ENCODE data around the gene CBFA2T2. TPM values are rescaled to one million over a fixed set of nuclear protein-coding genes. Genes with fewer than 3 reads are reported as not detected.
A peak's percentile ranks its signal among the peaks of the same experiment; 100 is the strongest.
"Not testable (repeated sequence)": the region's sequence is repeated elsewhere in the genome, so short reads cannot be mapped to it uniquely, and the experiment has no call there.

Gene CBFA2T2
- total RNA-seq, 3 donors from 2014 or later (not counting 1 experiment from before 2014, with no cell fraction given): 16.5 to 27.5 (median 18.5) TPM

DNA sequence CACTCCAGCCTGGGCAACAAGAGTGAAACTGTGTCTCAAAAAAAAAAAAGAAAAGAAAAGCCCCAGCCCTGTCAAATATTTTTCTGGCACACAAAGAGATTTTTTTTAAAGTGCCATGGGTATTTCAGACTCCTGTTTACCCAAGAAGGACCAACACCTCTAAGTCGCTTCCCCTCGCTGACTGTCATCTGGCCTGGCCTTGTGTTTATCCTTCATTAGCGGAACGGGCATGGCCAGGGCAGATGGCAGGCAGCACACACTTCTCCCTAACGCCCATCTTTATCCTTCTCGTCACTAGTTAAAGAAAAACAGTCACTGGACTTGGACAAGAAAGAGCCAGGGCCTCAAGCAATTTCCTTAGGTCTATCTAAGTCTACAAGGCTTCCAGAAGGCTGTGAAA, 7.3 kb upstream of the CBFA2T2 start:
- H3K27ac ChIP-seq (ENCODE audit: low read length): no peak overlapping the region
- H3K9me3 ChIP-seq (ENCODE audit: control insufficient read depth, insufficient read depth, low read length): no peaks in the 10 kb centered on the region
- no peaks in the 10 kb centered on the region for H3K36me3 Mint-ChIP-seq
- H3K27me3 ChIP-seq (ENCODE audit: control insufficient read depth, insufficient read depth, low read length): no peaks in the 10 kb centered on the region
- DNase-seq (no peak), ATAC-seq (no peak)
- 92% methylated on average over 6 of the region's 6 CpGs for WGBS (ENCODE audit: insufficient coverage)
- H3K4me3 ChIP-seq (ENCODE audit: low read length): no peak overlapping the region
- no peak overlapping the region for H3K27ac Mint-ChIP-seq
- TF ChIP-seq, protein P1, sequence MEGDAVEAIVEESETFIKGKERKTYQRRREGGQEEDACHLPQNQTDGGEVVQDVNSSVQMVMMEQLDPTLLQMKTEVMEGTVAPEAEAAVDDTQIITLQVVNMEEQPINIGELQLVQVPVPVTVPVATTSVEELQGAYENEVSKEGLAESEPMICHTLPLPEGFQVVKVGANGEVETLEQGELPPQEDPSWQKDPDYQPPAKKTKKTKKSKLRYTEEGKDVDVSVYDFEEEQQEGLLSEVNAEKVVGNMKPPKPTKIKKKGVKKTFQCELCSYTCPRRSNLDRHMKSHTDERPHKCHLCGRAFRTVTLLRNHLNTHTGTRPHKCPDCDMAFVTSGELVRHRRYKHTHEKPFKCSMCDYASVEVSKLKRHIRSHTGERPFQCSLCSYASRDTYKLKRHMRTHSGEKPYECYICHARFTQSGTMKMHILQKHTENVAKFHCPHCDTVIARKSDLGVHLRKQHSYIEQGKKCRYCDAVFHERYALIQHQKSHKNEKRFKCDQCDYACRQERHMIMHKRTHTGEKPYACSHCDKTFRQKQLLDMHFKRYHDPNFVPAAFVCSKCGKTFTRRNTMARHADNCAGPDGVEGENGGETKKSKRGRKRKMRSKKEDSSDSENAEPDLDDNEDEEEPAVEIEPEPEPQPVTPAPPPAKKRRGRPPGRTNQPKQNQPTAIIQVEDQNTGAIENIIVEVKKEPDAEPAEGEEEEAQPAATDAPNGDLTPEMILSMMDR (IDR thresholded peaks at IDR 0.05): no peak
- intact Hi-C loops (cut with micrococcal nuclease): no loop called here
- H3K36me3 ChIP-seq (ENCODE audit: control insufficient read depth, insufficient read depth, low read length): no peaks in the 10 kb centered on the region
- no peak overlapping the region for H3K4me3 Mint-ChIP-seq
- no peaks in the 10 kb centered on the region for H3K9me3 Mint-ChIP-seq
- no peaks in the 10 kb centered on the region for H3K4me1 ChIP-seq (ENCODE audit: control insufficient read depth, insufficient read depth, low read length)
- peaks cover 0 to 2% of the 10 kb centered on the region in 2 donors for H3K27me3 Mint-ChIP-seq (ENCODE audit: low read depth in 2 of 2)
- no peaks in the 10 kb centered on the region for H3K4me1 Mint-ChIP-seq

DNA sequence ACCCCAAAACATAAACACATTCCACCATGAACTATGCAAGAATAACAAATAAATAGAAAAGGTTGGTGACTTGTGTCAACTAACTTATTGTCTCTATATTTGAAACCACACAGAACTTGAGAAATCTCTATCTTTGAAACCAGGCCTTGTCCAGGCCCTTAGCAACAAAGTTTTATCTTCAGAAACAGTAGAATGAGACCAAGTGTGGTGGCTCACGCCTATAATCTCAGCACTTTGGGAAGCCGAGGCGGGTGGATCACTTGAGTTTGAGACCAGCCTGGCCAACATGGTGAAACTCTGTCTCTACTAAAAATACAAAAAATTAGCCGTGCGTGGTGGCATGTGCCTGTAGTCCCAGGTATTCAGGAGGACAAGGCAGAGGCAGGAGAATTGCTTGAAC, 6.7 kb upstream of the CBFA2T2 start:
- H3K4me1 ChIP-seq (ENCODE audit: control insufficient read depth, insufficient read depth, low read length); intact Hi-C loops (cut with micrococcal nuclease); H3K27me3 Mint-ChIP-seq (ENCODE audit: low read depth in 2 of 2); H3K36me3 ChIP-seq (ENCODE audit: control insufficient read depth, insufficient read depth, low read length); H3K4me3 Mint-ChIP-seq; H3K36me3 Mint-ChIP-seq; ATAC-seq; H3K27ac ChIP-seq (ENCODE audit: low read length); H3K4me3 ChIP-seq (ENCODE audit: low read length); DNase-seq; H3K9me3 Mint-ChIP-seq; H3K27ac Mint-ChIP-seq; H3K4me1 Mint-ChIP-seq; H3K9me3 ChIP-seq (ENCODE audit: control insufficient read depth, insufficient read depth, low read length); H3K27me3 ChIP-seq (ENCODE audit: control insufficient read depth, insufficient read depth, low read length): not testable (repeated sequence)
- WGBS (ENCODE audit: insufficient coverage): 98% methylated on average over 5 of the region's 5 CpGs

DNA sequence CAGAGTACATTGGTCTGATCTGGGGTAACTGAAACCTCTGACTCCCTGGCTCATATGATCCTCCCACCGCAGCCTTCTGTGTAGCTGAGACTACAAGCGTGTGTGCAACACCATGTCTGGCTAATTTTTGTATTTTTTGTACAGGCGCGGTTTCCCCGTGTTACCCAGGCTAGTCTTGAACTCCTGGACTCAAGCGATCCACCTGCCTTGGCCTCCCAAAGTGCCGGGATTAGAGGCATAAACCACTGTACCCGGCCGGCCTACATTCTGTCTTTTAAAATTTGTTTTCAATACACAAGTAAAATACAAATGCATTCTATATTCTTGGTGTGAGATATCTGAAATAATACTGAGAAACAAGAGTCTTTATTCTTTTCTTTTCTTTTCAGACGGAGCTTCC, 1.7 kb upstream of the CBFA2T2 start:
- intact Hi-C loops (cut with micrococcal nuclease): no loop called here
- peak overlapping the region; percentile 26 to 36 for H3K27ac Mint-ChIP-seq

DNA sequence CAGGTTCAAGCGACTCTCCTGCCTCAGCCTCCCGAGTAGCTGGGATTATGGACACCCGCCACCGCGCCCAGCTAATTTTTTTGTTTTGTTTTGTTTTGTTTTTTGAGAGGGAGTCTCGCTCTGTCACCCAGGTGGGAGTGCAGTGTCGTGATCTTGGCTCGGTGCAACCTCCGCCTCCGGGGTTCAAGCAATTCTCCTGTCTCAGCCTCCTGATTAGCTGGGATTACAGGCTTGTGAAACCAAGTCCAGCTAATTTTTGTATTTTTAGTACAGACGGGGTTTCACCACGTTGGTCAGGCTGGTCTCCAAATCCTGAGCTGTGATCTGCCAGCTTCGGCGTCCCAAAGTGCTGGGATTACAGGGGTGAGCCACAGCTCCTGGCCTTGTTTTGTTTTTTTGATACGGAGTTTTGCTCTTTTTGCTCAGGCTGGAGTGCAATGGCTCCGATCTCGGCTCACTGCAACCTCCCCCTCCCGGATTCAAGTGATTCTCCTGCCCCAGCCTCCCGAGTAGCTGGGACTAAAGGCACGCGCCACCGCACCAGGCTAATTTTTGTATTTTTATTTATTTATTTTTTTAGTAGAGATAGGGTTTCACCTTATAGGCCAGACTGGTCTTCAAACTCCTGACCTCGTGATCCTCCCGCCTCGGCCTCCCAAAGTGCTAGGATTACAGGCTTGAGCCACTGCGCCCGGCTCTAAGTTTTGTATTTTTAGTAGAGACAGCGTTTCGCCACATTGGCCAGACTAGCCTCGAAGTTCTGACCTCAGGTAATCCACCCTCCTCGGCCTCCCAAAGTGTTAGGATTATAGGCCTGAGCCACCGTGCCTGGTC, 1.0 kb upstream of the CBFA2T2 start:
- H3K36me3 Mint-ChIP-seq; H3K27me3 ChIP-seq (ENCODE audit: control insufficient read depth, insufficient read depth, low read length); H3K9me3 ChIP-seq (ENCODE audit: control insufficient read depth, insufficient read depth, low read length); DNase-seq; H3K27me3 Mint-ChIP-seq (ENCODE audit: low read depth in 2 of 2); H3K4me3 Mint-ChIP-seq; H3K9me3 Mint-ChIP-seq; ATAC-seq; intact Hi-C loops (cut with micrococcal nuclease); H3K36me3 ChIP-seq (ENCODE audit: control insufficient read depth, insufficient read depth, low read length); H3K4me1 Mint-ChIP-seq: not testable (repeated sequence)
- H3K4me1 ChIP-seq (ENCODE audit: control insufficient read depth, insufficient read depth, low read length): peaks cover 14% of the 10 kb centered on the region
- peak overlapping the region; percentile 88 to 92 for H3K27ac Mint-ChIP-seq
- 96% methylated on average over 31 of the region's 32 CpGs for WGBS (ENCODE audit: insufficient coverage)
- H3K27ac ChIP-seq (ENCODE audit: low read length): peak overlapping the region; percentile 93
- H3K4me3 ChIP-seq (ENCODE audit: low read length): peak overlapping the region; percentile 48

More for the DNA sequence above, 1.7 kb upstream of the CBFA2T2 start:
- WGBS (ENCODE audit: insufficient coverage): 95% methylated on average over 8 of the region's 10 CpGs
- Histone ChIP-seq H3K27ac (ENCODE audit: low read length) (no peak overlapping the region), H3K9me3 (ENCODE audit: control insufficient read depth, insufficient read depth, low read length) (no peaks in the 10 kb centered on the region), H3K4me1 (ENCODE audit: control insufficient read depth, insufficient read depth, low read length) (peaks cover 14% of the 10 kb centered on the region), H3K27me3 (ENCODE audit: control insufficient read depth, insufficient read depth, low read length) (no peaks in the 10 kb centered on the region), H3K36me3 (ENCODE audit: control insufficient read depth, insufficient read depth, low read length) (no peaks in the 10 kb centered on the region), H3K4me3 (ENCODE audit: low read length) (no peak overlapping the region)
- Mint-ChIP-seq H3K36me3 (no peaks in the 10 kb centered on the region), H3K9me3 (no peaks in the 10 kb centered on the region), H3K4me1 (peaks cover 0 to 9% of the 10 kb centered on the region in 2 donors), H3K27me3 (ENCODE audit: low read depth in 2 of 2) (no peaks in the 10 kb centered on the region), H3K4me3 (no peak overlapping the region)
- TF ChIP-seq, protein P1 (IDR thresholded peaks at IDR 0.05): no peak
- DNase-seq (no peak), ATAC-seq (no peak)
